HG02759 (cell line): ENCODE data around the gene YLPM1.

ENCODE experiments used
- ATAC-seq: cut with Tn5 transposase; IDR thresholded peaks from one replicate; pipeline ENCODE4 v1.9.1; 2021; ENCODE audit warnings: mild to moderate bottlenecking, moderate library complexity; ENCODE audit not compliant: unreplicated experiment

The YLPM1 gene

GRCh38 chr14:74840603-74841030, 77.5 kb downstream of the YLPM1 start:
- peak; percentile 45 for ATAC-seq

GRCh38 chr14:74841230-74842207, 78.4 kb downstream of the YLPM1 start:
- ATAC-seq: peak; percentile 79

- ATAC-seq: no peak
Observed at GRCh38 chr14:74843653-74844052, 80.5 kb downstream of the YLPM1 start.

- ATAC-seq: no peak
Observed at GRCh38 chr14:74846168-74846567, 83.1 kb downstream of the YLPM1 start.

- ATAC-seq: no peak
Observed at GRCh38 chr14:74846968-74847665, 84.0 kb downstream of the YLPM1 start.

GRCh38 chr14:74848768-74849167, 85.7 kb downstream of the YLPM1 start:
- ATAC-seq: no peak

GRCh38 chr14:74852922-74853530, 89.9 kb downstream of the YLPM1 start:
- ATAC-seq: no peak

- ATAC-seq: no peak
Observed at GRCh38 chr14:74853581-74853980, 90.5 kb downstream of the YLPM1 start.

GRCh38 chr14:74855021-74855420, 91.9 kb downstream of the YLPM1 start:
- no peak for ATAC-seq

- no peak for ATAC-seq
Observed at GRCh38 chr14:74855945-74856344, 92.8 kb downstream of the YLPM1 start.

- ATAC-seq: no peak
Observed at GRCh38 chr14:74856366-74856765, 93.2 kb downstream of the YLPM1 start.

GRCh38 chr14:74858022-74858421, 94.9 kb downstream of the YLPM1 start:
- no peak for ATAC-seq

GRCh38 chr14:74859757-74860552, 96.8 kb downstream of the YLPM1 start:
- ATAC-seq: no peak

GRCh38 chr14:74860899-74861733, 98.0 kb downstream of the YLPM1 start:
- no peak for ATAC-seq

- no peak for ATAC-seq
Observed at GRCh38 chr14:74861734-74862090, 98.6 kb downstream of the YLPM1 start.

GRCh38 chr14:74863274-74863673, 100.2 kb downstream of the YLPM1 start:
- no peak for ATAC-seq

GRCh38 chr14:74864198-74864597, 101.1 kb downstream of the YLPM1 start:
- no peak for ATAC-seq

GRCh38 chr14:74865156-74865555, 102.0 kb downstream of the YLPM1 start:
- ATAC-seq: no peak

GRCh38 chr14:74866708-74867389, 103.7 kb downstream of the YLPM1 start:
- ATAC-seq: no peak
